HG03175 (cell line): ENCODE results near the gene CDIP1.

Experiments used
- ATAC-seq: cut with Tn5 transposase; IDR thresholded peaks from one replicate; pipeline ENCODE4 v1.9.1; 2021; ENCODE audit warnings: mild to moderate bottlenecking, moderate library complexity; ENCODE audit not compliant: unreplicated experiment

The CDIP1 gene

GRCh38 chr16:4460936-4461249, 77.7 kb downstream of the CDIP1 start:
- no peak for ATAC-seq
